ENCODE data around the gene DHDH. TPM values are rescaled to one million over a fixed set of nuclear protein-coding genes. Genes with fewer than 3 reads are reported as not detected.

The DHDH gene
- total RNA-seq, 4 donors from 2014 or later: 0.95 to 2.9 TPM; not detected in 2

DNA sequence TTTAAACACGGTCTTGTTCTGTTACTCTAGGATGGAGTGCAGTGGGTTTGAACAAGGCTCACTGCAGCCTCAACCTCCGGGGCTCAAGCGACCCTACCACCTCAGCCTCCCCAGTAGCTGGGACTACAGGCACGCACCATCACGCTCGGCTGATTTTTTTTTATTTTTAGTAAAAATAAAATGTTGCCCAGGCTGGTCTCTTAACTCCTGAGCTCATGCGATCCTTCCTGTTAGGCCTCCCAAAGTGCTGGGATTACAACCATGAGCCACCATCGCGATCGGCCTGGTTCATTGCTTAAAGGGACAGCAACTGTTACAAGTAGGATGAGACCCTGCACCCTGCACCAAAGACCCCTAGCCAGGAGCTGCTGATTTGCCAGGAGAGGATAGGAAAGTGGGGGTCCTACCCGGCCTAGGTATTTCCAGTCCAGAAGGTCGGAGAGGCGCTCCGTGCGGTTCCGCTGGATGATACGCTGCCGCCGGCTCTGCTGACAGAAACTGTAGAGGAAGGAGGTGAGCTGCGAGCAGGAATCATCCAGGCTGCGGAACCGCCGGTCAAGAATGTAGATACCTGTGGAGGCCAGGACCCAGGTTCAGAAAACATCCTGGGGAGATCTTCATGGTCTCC lies 36.8 kb downstream of the DHDH start:
- TF ChIP-seq POLR2A (IDR thresholded peaks at IDR 0.05): no peak
- TF ChIP-seq, protein P1, sequence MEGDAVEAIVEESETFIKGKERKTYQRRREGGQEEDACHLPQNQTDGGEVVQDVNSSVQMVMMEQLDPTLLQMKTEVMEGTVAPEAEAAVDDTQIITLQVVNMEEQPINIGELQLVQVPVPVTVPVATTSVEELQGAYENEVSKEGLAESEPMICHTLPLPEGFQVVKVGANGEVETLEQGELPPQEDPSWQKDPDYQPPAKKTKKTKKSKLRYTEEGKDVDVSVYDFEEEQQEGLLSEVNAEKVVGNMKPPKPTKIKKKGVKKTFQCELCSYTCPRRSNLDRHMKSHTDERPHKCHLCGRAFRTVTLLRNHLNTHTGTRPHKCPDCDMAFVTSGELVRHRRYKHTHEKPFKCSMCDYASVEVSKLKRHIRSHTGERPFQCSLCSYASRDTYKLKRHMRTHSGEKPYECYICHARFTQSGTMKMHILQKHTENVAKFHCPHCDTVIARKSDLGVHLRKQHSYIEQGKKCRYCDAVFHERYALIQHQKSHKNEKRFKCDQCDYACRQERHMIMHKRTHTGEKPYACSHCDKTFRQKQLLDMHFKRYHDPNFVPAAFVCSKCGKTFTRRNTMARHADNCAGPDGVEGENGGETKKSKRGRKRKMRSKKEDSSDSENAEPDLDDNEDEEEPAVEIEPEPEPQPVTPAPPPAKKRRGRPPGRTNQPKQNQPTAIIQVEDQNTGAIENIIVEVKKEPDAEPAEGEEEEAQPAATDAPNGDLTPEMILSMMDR (IDR thresholded peaks at IDR 0.05): no peak
- 84 to 86% methylated on average over 6 to 17 of the region's 23 CpGs for WGBS, 2 donors
- Histone ChIP-seq H3K36me3 (peaks cover 22 to 90% (median 35%) of the 10 kb centered on the region in 3 donors), H3K4me3 (no peak overlapping the region), H3K9me3 (no peaks in the 10 kb centered on the region), H3K27ac (no peak overlapping the region), H3K4me1 (peaks cover 14 to 44% (median 22%) of the 10 kb centered on the region in 3 donors), H3K27me3 (no peaks in the 10 kb centered on the region)
- intact Hi-C loops (cut with DNase I): loop anchor here (10.0 kb wide), 1 partner anchor 105 kb away; the partner anchor contains the start of gene PLEKHA4
- DNase-seq: no peak

DNA sequence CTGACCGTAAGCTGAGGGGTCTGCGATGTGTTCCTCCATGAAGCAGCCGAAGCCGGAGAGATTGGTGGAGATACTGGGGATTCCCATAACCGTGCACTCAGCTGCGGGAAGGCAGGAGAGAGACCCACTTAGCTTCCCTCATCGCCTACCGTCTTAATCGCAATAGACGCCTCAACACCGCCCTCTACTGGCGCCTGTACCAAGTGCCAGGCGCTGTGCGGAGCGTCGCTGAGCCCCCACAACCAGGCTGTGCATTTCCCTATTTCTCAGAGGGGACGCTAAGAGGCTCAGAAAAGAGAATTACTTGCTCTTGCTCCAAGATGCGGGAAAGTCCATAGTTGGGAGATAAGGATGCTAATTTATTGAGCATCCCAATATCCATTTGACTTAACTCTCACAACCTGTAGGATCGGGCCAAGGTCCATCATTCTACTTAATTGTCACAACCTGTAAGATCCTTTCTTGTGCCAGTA lies 37.5 kb downstream of the DHDH start:
- no peak for TF ChIP-seq POLR2A (IDR thresholded peaks at IDR 0.05)
- TF ChIP-seq, protein P1 (IDR thresholded peaks at IDR 0.05): peak; percentile 76 to 90 (median 87)
- H3K4me1 ChIP-seq: peaks cover 14 to 41% (median 22%) of the 10 kb centered on the region in 3 donors
- no peak overlapping the region for H3K4me3 ChIP-seq
- intact Hi-C loops (cut with DNase I): loop anchor here (10.0 kb wide), 1 partner anchor 106 kb away; the partner anchor contains the start of gene PLEKHA4
- no peaks in the 10 kb centered on the region for H3K9me3 ChIP-seq
- no peak for DNase-seq
- H3K27me3 ChIP-seq: no peaks in the 10 kb centered on the region
- H3K27ac ChIP-seq: no peak overlapping the region
- 31 to 37% methylated on average over 3 to 8 of the region's 19 CpGs for WGBS, 2 donors
- H3K36me3 ChIP-seq: peaks cover 22 to 93% (median 35%) of the 10 kb centered on the region in 3 donors

DNA sequence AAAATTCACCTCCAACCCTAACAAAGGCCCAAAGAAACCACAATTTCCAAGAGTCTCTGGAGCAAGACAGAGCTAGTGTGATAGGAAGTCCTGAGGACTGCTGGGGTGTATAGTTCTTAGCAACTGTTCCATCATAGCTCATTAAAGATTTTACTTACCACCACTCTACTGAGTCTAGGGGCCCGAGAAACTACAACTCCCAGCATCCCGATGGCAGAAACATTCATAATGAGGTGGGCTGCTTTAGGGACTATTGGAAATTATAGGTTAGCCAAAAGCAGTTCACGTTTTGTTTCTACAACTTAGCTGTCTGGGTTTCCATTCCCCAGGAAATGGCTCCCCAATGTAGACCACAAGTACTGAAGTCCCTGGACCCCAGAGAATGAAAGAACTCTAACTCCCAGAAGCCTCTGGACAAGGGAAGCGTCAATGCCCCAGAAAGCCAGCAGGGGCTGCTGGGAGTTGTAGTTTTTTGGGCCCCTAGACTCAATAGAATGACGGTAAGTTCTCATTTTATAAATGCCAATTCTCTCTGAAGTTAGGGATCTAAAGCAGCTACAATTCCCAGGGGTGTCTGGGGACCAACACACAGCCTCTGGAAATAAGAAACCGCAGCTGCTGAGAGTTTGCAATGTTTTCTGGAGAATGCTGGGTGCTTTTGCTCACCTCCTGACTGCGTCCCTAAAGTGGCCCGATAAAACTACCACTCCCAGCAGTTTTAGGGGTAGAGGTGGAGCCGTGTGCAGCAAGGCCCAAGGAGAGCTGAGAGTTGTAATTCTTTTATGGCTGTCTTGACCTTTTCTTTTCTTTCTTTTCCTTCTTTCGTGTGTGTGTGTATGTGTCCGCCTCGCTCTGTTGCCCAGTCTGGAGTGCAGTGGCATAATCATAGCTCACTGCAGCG lies 42.7 kb downstream of the DHDH start:
- Histone ChIP-seq H3K4me3 (no peak overlapping the region), H3K27ac (no peak overlapping the region), H3K36me3 (peaks cover 0 to 77% (median 15%) of the 10 kb centered on the region in 3 donors), H3K4me1 (peaks cover 0 to 18% (median 16%) of the 10 kb centered on the region in 3 donors), H3K27me3 (no peaks in the 10 kb centered on the region), H3K9me3 (no peaks in the 10 kb centered on the region)
- intact Hi-C loops (cut with DNase I): loop anchor here (10.0 kb wide), 1 partner anchor 111 kb away; the partner anchor contains the start of gene PLEKHA4
- no peak for DNase-seq
- no peak for TF ChIP-seq POLR2A (IDR thresholded peaks at IDR 0.05)
- TF ChIP-seq, protein P1 (IDR thresholded peaks at IDR 0.05): peak in 2 of 6 experiments; percentile 24 to 34
- 87 to 91% methylated on average over 12 to 13 of the region's 13 CpGs for WGBS, 2 donors

DNA sequence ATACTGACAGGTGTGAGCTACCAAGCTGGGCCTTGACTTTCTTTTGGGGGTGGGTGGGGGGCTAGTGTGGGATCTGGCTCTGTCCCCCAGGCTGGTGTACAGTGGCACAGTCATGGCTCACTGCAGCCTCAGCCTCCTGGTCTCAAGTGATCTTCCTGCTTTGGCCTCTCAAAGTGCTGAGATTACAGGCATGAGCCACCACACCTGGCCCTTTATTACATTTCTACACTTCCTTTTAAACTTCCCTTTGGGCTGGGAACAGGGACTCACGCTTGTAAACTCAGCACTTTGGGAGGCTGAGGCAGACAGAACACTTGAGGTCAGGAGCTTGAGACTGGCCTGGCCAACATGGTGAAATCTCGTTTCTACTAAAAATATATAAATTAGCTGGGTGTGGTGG lies 43.6 kb downstream of the DHDH start:
- intact Hi-C loops (cut with DNase I): loop anchor here (10.0 kb wide), 1 partner anchor 112 kb away; the partner anchor contains the start of gene PLEKHA4

More for the DNA sequence above, 43.6 kb downstream of the DHDH start:
- Histone ChIP-seq H3K9me3 (no peaks in the 10 kb centered on the region), H3K36me3 (peaks cover 4 to 77% (median 23%) of the 10 kb centered on the region in 3 donors), H3K27me3 (no peaks in the 10 kb centered on the region), H3K4me3 (no peak overlapping the region), H3K27ac (peak overlapping the region in 1 of 4 donors; percentile 25), H3K4me1 (peaks cover 0 to 18% (median 16%) of the 10 kb centered on the region in 3 donors)
- DNase-seq: no peak
- WGBS, 2 donors: 83% methylated on average over 2 of the region's 2 CpGs; no CpG with 5 or more reads in 1 of the 2 donors
- TF ChIP-seq, protein P1 (IDR thresholded peaks at IDR 0.05): no peak
- no peak for TF ChIP-seq POLR2A (IDR thresholded peaks at IDR 0.05)
